H1 (cell line): ENCODE results near the gene TPRA1. TPM values are rescaled to one million over a fixed set of nuclear protein-coding genes. Genes with fewer than 3 reads are reported as not detected.

Source experiments
- CTCF ChIA-PET: fragments of 300-600 bp; sonication (Branson Sonifier 250); formaldehyde crosslinking; loops from one replicate; lab custom pipeline; 2021; ENCODE audit not compliant: partially characterized antibody; lab: Charles Lee
- POLR2A ChIA-PET: fragments of 300-600 bp; sonication (Branson Sonifier 250); formaldehyde crosslinking; loops from one replicate; lab custom pipeline; 2021; ENCODE audit warnings: inconsistent platforms; ENCODE audit not compliant: partially characterized antibody; lab: Charles Lee
- DNase-seq, 2 experiments: peaks; one replicate each; pipeline versions ENCODE4 v3.0.0 to v3.0.0-alpha.2; 2010 to 2022; ENCODE audit warnings: low spot score in 2 of 2, low read depth in 1 of 2, mixed read lengths in 1 of 2
- FAIRE-seq: peaks from 2 replicates; lab custom pipeline; 2011; peaks lifted over from hg19 to GRCh38; lab: Jason Lieb, UNC
- H2AFZ ChIP-seq: 2 replicates; pipeline ENCODE4 v1.8.1; 2012; ENCODE audit warnings: low read length, inconsistent platforms
- H2AK5ac ChIP-seq: 2 replicates; pipeline ENCODE4 v1.6.1; 2013; ENCODE audit warnings: low read depth, low read length
- H2BK120ac ChIP-seq: replicated peaks from 2 replicates; pipeline ENCODE3; 2013; ENCODE audit warnings: low read depth, low read length, inconsistent platforms
- H2BK12ac ChIP-seq: 2 replicates; pipeline ENCODE4 v1.6.1; 2013; ENCODE audit warnings: low read depth, low read length
- H2BK15ac ChIP-seq: 2 replicates; pipeline ENCODE4 v1.6.1; 2013; ENCODE audit warnings: low read length
- H2BK20ac ChIP-seq: 2 replicates; pipeline ENCODE4 v1.6.1; 2013; ENCODE audit warnings: low read length
- H2BK5ac ChIP-seq: 2 replicates; pipeline ENCODE4 v1.6.1; 2013; ENCODE audit warnings: low read depth, low read length
- H3K14ac ChIP-seq: 2 replicates; pipeline ENCODE4 v1.6.1; 2013; ENCODE audit warnings: inconsistent platforms; ENCODE audit not compliant: insufficient read length
- H3K18ac ChIP-seq: 2 replicates; pipeline ENCODE4 v1.6.1; 2013; ENCODE audit warnings: low read length; ENCODE audit errors: extremely low read depth
- H3K23ac ChIP-seq: 2 replicates; pipeline ENCODE4 v1.6.1; 2013; ENCODE audit warnings: inconsistent platforms; ENCODE audit not compliant: insufficient read length
- H3K23me2 ChIP-seq: 2 replicates; pipeline ENCODE4 v1.6.1; 2013; ENCODE audit warnings: low read depth, low read length
- H3K27ac ChIP-seq: 2 replicates; pipeline ENCODE4 v1.6.1; 2011; ENCODE audit warnings: low read depth, low read length, inconsistent platforms
- H3K27me3 ChIP-seq, 4 experiments: replicated peaks in 1 of 4; 1 replicate in 1 of 4; 2 replicates in 3 of 4; pipeline versions ENCODE4 v1.6.1 to v1.8.1; 2011 to 2013; ENCODE audit warnings: low read length in 3 of 4, mild to moderate bottlenecking in 3 of 4, inconsistent platforms in 2 of 4, mixed read lengths in 2 of 4, moderate library complexity in 1 of 4; ENCODE audit not compliant: control insufficient read depth in 3 of 4, insufficient read depth in 3 of 4; ENCODE audit errors: extremely low read depth in 1 of 4
- H3K36me3 ChIP-seq, 4 experiments: 2 replicates each; pipeline versions ENCODE4 v1.6.1 to v1.8.1; 2011 to 2013; ENCODE audit warnings: mild to moderate bottlenecking in 4 of 4, low read length in 3 of 4, moderate library complexity in 2 of 4, control low read depth in 1 of 4, inconsistent platforms in 1 of 4; ENCODE audit not compliant: insufficient read depth in 4 of 4, control insufficient read depth in 2 of 4
- H3K4ac ChIP-seq: replicated peaks from 2 replicates; pipeline ENCODE3; 2013; ENCODE audit warnings: low read length, low read depth, mixed read lengths, inconsistent platforms; ENCODE audit not compliant: insufficient read length
- H3K4me1 ChIP-seq, 4 experiments: replicated peaks in 1 of 4; 1 replicate in 1 of 4; 2 replicates in 3 of 4; pipeline versions ENCODE4 v1.6.1 to v1.8.1; 2011 to 2013; ENCODE audit warnings: low read length in 3 of 4, inconsistent platforms in 2 of 4, mixed read lengths in 1 of 4; ENCODE audit not compliant: insufficient read depth in 4 of 4, control insufficient read depth in 3 of 4
- H3K4me2 ChIP-seq, 2 experiments: 2 replicates each; pipeline versions ENCODE4 v1.6.1 to v1.8.1; 2011 to 2013; ENCODE audit warnings: low read depth in 2 of 2, low read length in 2 of 2, control low read depth in 1 of 2, inconsistent platforms in 1 of 2, mild to moderate bottlenecking in 1 of 2; ENCODE audit not compliant: insufficient read depth in 1 of 2
- H3K4me3 ChIP-seq, 4 experiments: fragments of 200-600, 300-600 bp in 1 of 4; sonication (generic), shearing (Covaris generic), sonication (Bioruptor Twin) in 1 of 4; 2 replicates each; pipeline versions ENCODE4 v1.5.1 to v1.8.1; 2011 to 2016; ENCODE audit warnings: low read length in 4 of 4, low read depth in 3 of 4, control low read depth in 2 of 4, inconsistent platforms in 2 of 4, mild to moderate bottlenecking in 2 of 4, mixed read lengths in 1 of 4, moderate library complexity in 1 of 4; ENCODE audit not compliant: insufficient read depth in 2 of 4; ENCODE audit errors: extremely low read depth in 1 of 4
- H3K56ac ChIP-seq: replicated peaks from 2 replicates; pipeline ENCODE3; 2013; ENCODE audit warnings: low read depth, mild to moderate bottlenecking, mixed read lengths, low read length, inconsistent platforms; ENCODE audit not compliant: insufficient read length
- H3K79me1 ChIP-seq: 2 replicates; pipeline ENCODE4 v1.6.1; 2013; ENCODE audit warnings: low read depth, low read length, control low read depth
- H3K79me2 ChIP-seq, 2 experiments: 2 replicates each; pipeline versions ENCODE4 v1.6.1 to v1.8.1; 2012 to 2013; ENCODE audit warnings: low read length in 2 of 2, mild to moderate bottlenecking in 2 of 2, inconsistent platforms in 1 of 2; ENCODE audit not compliant: insufficient read depth in 2 of 2, control insufficient read depth in 1 of 2
- H3K9ac ChIP-seq, 4 experiments: replicated peaks in 1 of 4; 1 replicate in 1 of 4; 2 replicates in 3 of 4; pipeline versions ENCODE4 v1.6.1 to v1.8.1; 2011 to 2013; ENCODE audit warnings: low read depth in 3 of 4, low read length in 3 of 4, control low read depth in 2 of 4, mild to moderate bottlenecking in 2 of 4, moderate library complexity in 2 of 4, inconsistent platforms in 1 of 4; ENCODE audit errors: extremely low read depth in 1 of 4
- H3K9me3 ChIP-seq, 2 experiments: 2 replicates each; pipeline versions ENCODE4 v1.6.1 to v1.8.1; 2012 to 2013; ENCODE audit warnings: mild to moderate bottlenecking in 2 of 2, moderate library complexity in 2 of 2, control low read depth in 1 of 2, inconsistent platforms in 1 of 2, low read depth in 1 of 2, low read length in 1 of 2, mixed read lengths in 1 of 2; ENCODE audit not compliant: insufficient read depth in 2 of 2
- H4K20me1 ChIP-seq, 2 experiments: replicated peaks in 1 of 2; 2 replicates each; pipeline versions ENCODE3 to v1.8.1; 2011 to 2013; ENCODE audit warnings: inconsistent platforms in 2 of 2, low read length in 2 of 2, mild to moderate bottlenecking in 1 of 2; ENCODE audit not compliant: insufficient read depth in 2 of 2, control insufficient read depth in 1 of 2
- H4K5ac ChIP-seq: 2 replicates; pipeline ENCODE4 v1.6.1; 2013; ENCODE audit warnings: low read length, low read depth, mixed read lengths, inconsistent platforms; ENCODE audit not compliant: insufficient read length
- H4K8ac ChIP-seq: 2 replicates; pipeline ENCODE4 v1.8.0; 2013; ENCODE audit warnings: mild to moderate bottlenecking, moderate library complexity, low read length, inconsistent platforms; ENCODE audit not compliant: insufficient read depth; ENCODE audit errors: extremely low read depth
- H4K91ac ChIP-seq: replicated peaks from 2 replicates; pipeline ENCODE3; 2013; ENCODE audit warnings: low read length, mixed read lengths, inconsistent platforms; ENCODE audit not compliant: insufficient read length
- BACH1 ChIP-seq: IDR thresholded peaks from 2 replicates; pipeline ENCODE4 v1.6.1; 2012; ENCODE audit warnings: low read length, improper control_type of control experiment
- CBX5 ChIP-seq: fragments of 300-800, 300-1000 bp; sonication (generic); IDR thresholded peaks from 2 replicates; pipeline ENCODE4 v1.7.1; 2016; ENCODE audit warnings: antibody characterized with exemption, low read length, low read depth
- MAFK ChIP-seq: IDR thresholded peaks from 2 replicates; pipeline ENCODE4 v1.6.1; 2012; ENCODE audit warnings: low read depth, mild to moderate bottlenecking, improper control_type of control experiment, low read length
- PHF8 ChIP-seq: fragments of 200-600 bp; sonication (generic); conservative IDR thresholded peaks from 2 replicates; pipeline ENCODE4 v1.7.1; 2012; ENCODE audit warnings: low read depth, mild to moderate bottlenecking, inconsistent platforms, low read length, moderate library complexity
- WGBS, 2 experiments: shearing (Covaris generic) in 1 of 2; methylation state at CpG; one replicate each; pipeline versions ENCODE4 v1.1.6 to v1.1.7; 2013 to 2015; ENCODE audit warnings: low lambda C conversion rate in 2 of 2, mixed read lengths in 2 of 2, inconsistent platforms in 1 of 2, low coverage in 1 of 2, missing lambda C conversion rate in 1 of 2; ENCODE audit not compliant: insufficient replicate concordance in 2 of 2, insufficient coverage in 1 of 2, insufficient read length in 1 of 2; ENCODE audit errors: extremely low coverage in 1 of 2, missing lambda C conversion rate in 1 of 2; 5-methylcytosine and 5-hydroxymethylcytosine counted together
- polyA plus RNA-seq, 7 experiments: library from polyadenylated mRNA; depleted of rRNA in 3 of 7; stranded (reverse) in 5 of 7; unstranded in 2 of 7; fragments of >200 nt in 5 of 7; fragments of 200-250 nt in 2 of 7; gene quantifications; 1 replicate in 5 of 7; 2 replicates in 1 of 7; 4 replicates in 1 of 7; pipeline versions ENCODE4 v1.2.1 to v1.2.3, GENCODE V29; 2011 to 2013; ENCODE audit warnings: missing spikeins in 2 of 7, mixed read lengths in 2 of 7
- total RNA-seq: library from RNA; stranded (reverse); fragmentation: NEBNext Ultra II Directional; extraction: Animal tissue kit (Norgen Biotek cat#: 25700); gene quantifications from 2 replicates; pipeline ENCODE4 v1.2.1, GENCODE V29; 2021
- TF ChIP-seq, protein P1 (sequence below): IDR thresholded peaks from 2 replicates; pipeline ENCODE4 v1.6.1; 2012; ENCODE audit warnings: low read length, inconsistent platforms

The TPRA1 gene
- total and polyA plus RNA-seq, 2 of the 8 experiments (the other 6 are each of a cell fraction or from before 2014, with no cell fraction given), result 18.8 to 38.5 TPM

DNA sequence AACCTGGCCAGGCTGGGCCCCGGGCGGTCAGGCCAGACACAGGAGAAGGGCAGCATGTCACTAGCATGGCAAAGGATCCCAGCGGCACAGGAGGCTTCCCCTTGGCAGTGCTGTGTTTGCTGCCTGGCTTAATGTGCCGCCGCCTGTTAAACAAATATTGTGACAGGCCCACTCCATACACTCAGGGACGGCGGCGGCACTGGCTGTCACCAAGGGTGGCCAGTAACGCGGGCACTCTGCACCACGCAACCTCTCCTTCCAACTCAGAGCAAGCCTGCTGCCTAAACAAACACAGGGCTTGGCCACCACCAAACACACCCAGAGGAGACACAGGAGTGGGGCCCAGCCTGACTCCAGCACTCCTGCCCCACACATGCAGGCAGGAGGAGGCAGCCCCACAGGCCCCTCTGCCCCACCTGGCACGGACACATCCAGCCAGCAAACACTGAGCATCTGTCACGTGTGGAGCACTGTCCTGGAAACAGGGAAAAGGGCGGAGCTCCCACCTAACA is 48.0 kb downstream of the TPRA1 start:
- H3K4me1 ChIP-seq, result peaks cover 0 to 9% (median 6%) of the 10 kb centered on the region in 4 experiments; a peak in 6 of 7 replicates

More for the DNA sequence above, 48.0 kb downstream of the TPRA1 start:
- no peaks in the 10 kb centered on the region for H3K79me1 ChIP-seq
- no peaks in the 10 kb centered on the region for H3K9me3 ChIP-seq
- H3K27ac ChIP-seq, result no peak overlapping the region
- no peak overlapping the region for H2BK5ac ChIP-seq
- H4K5ac ChIP-seq, result no peak overlapping the region
- H4K91ac ChIP-seq, result no peak overlapping the region
- no peak overlapping the region for H2BK12ac ChIP-seq
- ChIA-PET POLR2A (interaction anchor here (0.7 kb wide), 1 partner anchor 536 kb away, joined by 3 read pairs; no protein-coding TSS in a partner anchor), CTCF (interaction anchor here (0.9 to 9.0 kb wide), 5 partner anchors 12 to 169 kb away, joined by 3 to 69 read pairs (median 4); no protein-coding TSS in a partner anchor)
- no peaks in the 10 kb centered on the region for H3K36me3 ChIP-seq
- no peak overlapping the region for H2AFZ ChIP-seq
- H3K9ac ChIP-seq, result no peak overlapping the region
- no peak overlapping the region for H2BK15ac ChIP-seq
- H3K4me3 ChIP-seq, result no peak overlapping the region
- no peak overlapping the region for H3K4ac ChIP-seq
- no peaks in the 10 kb centered on the region for H3K79me2 ChIP-seq
- no peak overlapping the region for H2AK5ac ChIP-seq
- no peaks in the 10 kb centered on the region; a peak in 2 of 7 replicates for H3K27me3 ChIP-seq
- H3K56ac ChIP-seq, result no peak overlapping the region
- no peaks in the 10 kb centered on the region for H4K20me1 ChIP-seq
- WGBS, 2 experiments, result 85% methylated on average over 10 of the region's 14 CpGs; no CpG with 5 or more reads in 1 of the 2 experiments
- TF ChIP-seq CBX5, result no peak
- TF ChIP-seq, protein P1, sequence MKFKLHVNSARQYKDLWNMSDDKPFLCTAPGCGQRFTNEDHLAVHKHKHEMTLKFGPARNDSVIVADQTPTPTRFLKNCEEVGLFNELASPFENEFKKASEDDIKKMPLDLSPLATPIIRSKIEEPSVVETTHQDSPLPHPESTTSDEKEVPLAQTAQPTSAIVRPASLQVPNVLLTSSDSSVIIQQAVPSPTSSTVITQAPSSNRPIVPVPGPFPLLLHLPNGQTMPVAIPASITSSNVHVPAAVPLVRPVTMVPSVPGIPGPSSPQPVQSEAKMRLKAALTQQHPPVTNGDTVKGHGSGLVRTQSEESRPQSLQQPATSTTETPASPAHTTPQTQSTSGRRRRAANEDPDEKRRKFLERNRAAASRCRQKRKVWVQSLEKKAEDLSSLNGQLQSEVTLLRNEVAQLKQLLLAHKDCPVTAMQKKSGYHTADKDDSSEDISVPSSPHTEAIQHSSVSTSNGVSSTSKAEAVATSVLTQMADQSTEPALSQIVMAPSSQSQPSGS, result no peak
- no peak for TF ChIP-seq PHF8
- no peak for TF ChIP-seq BACH1
- TF ChIP-seq MAFK, result no peak
- no peak overlapping the region for H3K4me2 ChIP-seq
- no peak for FAIRE-seq
- H4K8ac ChIP-seq, result no peak overlapping the region; the same call in 1 of the 2 replicates
- H3K23me2 ChIP-seq, result peaks cover 7% of the 10 kb centered on the region; the same call in 1 of the 2 replicates
- no peak overlapping the region for H3K14ac ChIP-seq
- no peak overlapping the region for H3K18ac ChIP-seq
- H2BK120ac ChIP-seq, result no peak overlapping the region
- DNase-seq, result no peak
- H3K23ac ChIP-seq, result no peak overlapping the region
- no peak overlapping the region for H2BK20ac ChIP-seq
